ENCODE results near the gene MAST4. TPM values are rescaled to one million over a fixed set of nuclear protein-coding genes. Genes with fewer than 3 reads are reported as not detected.

MAST4 gene
- total and polyA plus RNA-seq, 2 of the 4 experiments (the other 2 are of a cell fraction), result 4.8 to 6.8 TPM

- TF ChIP-seq RAD21 (IDR thresholded peaks at IDR 0.05; ENCODE audit: low read length), result no peak
- TF ChIP-seq, protein P1, sequence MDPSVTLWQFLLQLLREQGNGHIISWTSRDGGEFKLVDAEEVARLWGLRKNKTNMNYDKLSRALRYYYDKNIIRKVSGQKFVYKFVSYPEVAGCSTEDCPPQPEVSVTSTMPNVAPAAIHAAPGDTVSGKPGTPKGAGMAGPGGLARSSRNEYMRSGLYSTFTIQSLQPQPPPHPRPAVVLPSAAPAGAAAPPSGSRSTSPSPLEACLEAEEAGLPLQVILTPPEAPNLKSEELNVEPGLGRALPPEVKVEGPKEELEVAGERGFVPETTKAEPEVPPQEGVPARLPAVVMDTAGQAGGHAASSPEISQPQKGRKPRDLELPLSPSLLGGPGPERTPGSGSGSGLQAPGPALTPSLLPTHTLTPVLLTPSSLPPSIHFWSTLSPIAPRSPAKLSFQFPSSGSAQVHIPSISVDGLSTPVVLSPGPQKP (IDR thresholded peaks at IDR 0.05; ENCODE audit: borderline replicate concordance, low read depth, low read length), result no peak
- no peak for TF ChIP-seq CTCF (conservative IDR thresholded peaks at IDR 0.05; ENCODE audit: low read depth, low read length)
- TF ChIP-seq FOS (IDR thresholded peaks at IDR 0.05; ENCODE audit: low read depth, low read length), result no peak
- TF ChIP-seq, protein P2, sequence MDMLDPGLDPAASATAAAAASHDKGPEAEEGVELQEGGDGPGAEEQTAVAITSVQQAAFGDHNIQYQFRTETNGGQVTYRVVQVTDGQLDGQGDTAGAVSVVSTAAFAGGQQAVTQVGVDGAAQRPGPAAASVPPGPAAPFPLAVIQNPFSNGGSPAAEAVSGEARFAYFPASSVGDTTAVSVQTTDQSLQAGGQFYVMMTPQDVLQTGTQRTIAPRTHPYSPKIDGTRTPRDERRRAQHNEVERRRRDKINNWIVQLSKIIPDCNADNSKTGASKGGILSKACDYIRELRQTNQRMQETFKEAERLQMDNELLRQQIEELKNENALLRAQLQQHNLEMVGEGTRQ (IDR thresholded peaks at IDR 0.05; ENCODE audit: low read depth, low read length), result no peak
- no peak for TF ChIP-seq MAFK (IDR thresholded peaks at IDR 0.05; ENCODE audit: low read depth, low read length)
- no peak for TF ChIP-seq RCOR1 (IDR thresholded peaks at IDR 0.05; ENCODE audit: insufficient replicate concordance, low read length)
- TF ChIP-seq CHD1 (IDR thresholded peaks at IDR 0.05; ENCODE audit: low read depth, low read length), result no peak
- TF ChIP-seq POLR2A (IDR thresholded peaks at IDR 0.05; ENCODE audit: low read depth, low read length), result no peak
- no peak for TF ChIP-seq CEBPB (IDR thresholded peaks at IDR 0.05; ENCODE audit: low read depth, low read length)
- no peak for TF ChIP-seq MAZ (IDR thresholded peaks at IDR 0.05; ENCODE audit: borderline replicate concordance, low read depth, low read length)
- TF ChIP-seq NFE2L2 (IDR thresholded peaks at IDR 0.05; ENCODE audit: low read depth, low read length), result no peak
- no peak for TF ChIP-seq BHLHE40 (IDR thresholded peaks at IDR 0.05; ENCODE audit: low read depth, low read length)
- no peak for TF ChIP-seq SMC3 (IDR thresholded peaks at IDR 0.05; ENCODE audit: low read depth, low read length)
- TF ChIP-seq RFX5 (IDR thresholded peaks at IDR 0.05; ENCODE audit: low read depth, low read length), result no peak
- no peak for TF ChIP-seq MXI1 (IDR thresholded peaks at IDR 0.05; ENCODE audit: borderline replicate concordance, low read depth, low read length)
- H2BK15ac ChIP-seq (ENCODE audit: low read depth, low read length), result no peak overlapping the region
- H3K56ac ChIP-seq (ENCODE audit: extremely low read depth, insufficient read depth, low read length), result no peak overlapping the region
- intact Hi-C loops (cut with micrococcal nuclease) (no loop called here), in situ Hi-C loops (cut with MboI; ENCODE audit: low sequenced_read_pairs) (no loop called here), dilution Hi-C loops (cut with HindIII; ENCODE audit: low sequenced_read_pairs, unreplicated experiment) (no loop called here)
- no peak overlapping the region for H4K8ac ChIP-seq (ENCODE audit: low read depth in 2 of 2, low read length in 2 of 2)
- no peak overlapping the region for H3K14ac ChIP-seq (replicated peaks; ENCODE audit: low read depth, low read length)
- no peak overlapping the region for H3K23ac ChIP-seq (ENCODE audit: low read depth, low read length)
- no peaks in the 10 kb centered on the region for H3K9me1 ChIP-seq (ENCODE audit: insufficient read depth, low read length)
- WGBS, 2 experiments (ENCODE audit: extremely low coverage in 2 of 2, insufficient read length in 1 of 2), result 70% methylated on average over 3 of the region's 3 CpGs; no CpG with 5 or more reads in 1 of the 2 experiments
- H2AK5ac ChIP-seq (ENCODE audit: low read depth, low read length), result no peak overlapping the region
- H3K36me3 ChIP-seq (ENCODE audit: control insufficient read depth, insufficient read depth, low read length), result no peaks in the 10 kb centered on the region
- H4K5ac ChIP-seq (ENCODE audit: low read depth, low read length), result no peak overlapping the region
- H4K91ac ChIP-seq (ENCODE audit: insufficient read depth, low read depth, low read length), result no peak overlapping the region
- no peak overlapping the region for H3K4ac ChIP-seq (ENCODE audit: low read depth, low read length)
- no peak overlapping the region for H2AK9ac ChIP-seq (replicated peaks; ENCODE audit: low read depth, low read length, poor library complexity)
- POLR2A ChIA-PET (ENCODE audit: unreplicated experiment), result interaction anchor here (0.6 kb wide), 1 partner anchor 114 kb away, joined by 3 read pairs; no protein-coding TSS in a partner anchor
- no peak overlapping the region for H3K4me2 ChIP-seq (ENCODE audit: low read depth, low read length)
- no peak overlapping the region for H2BK120ac ChIP-seq (ENCODE audit: low read depth, low read length)
- no peak overlapping the region for H3K4me3 ChIP-seq (ENCODE audit: insufficient read depth, low read depth, low read length)
- H3K27me3 ChIP-seq (ENCODE audit: control insufficient read depth, insufficient read depth, low read length), result no peaks in the 10 kb centered on the region
- no peak overlapping the region for H3K27ac ChIP-seq (ENCODE audit: insufficient read depth, low read length)
- no peak overlapping the region for H2AFZ ChIP-seq (replicated peaks; ENCODE audit: low read length, poor library complexity)
- H3K9ac ChIP-seq (ENCODE audit: low read depth, low read length), result no peak overlapping the region
- BruUV-seq (replicated peaks), result no TSS peak
- H3K79me1 ChIP-seq (ENCODE audit: low read depth in 1 of 2, low read length in 2 of 2), result no peaks in the 10 kb centered on the region
- H2BK20ac ChIP-seq (ENCODE audit: low read depth, low read length), result no peak overlapping the region
- H4K20me1 ChIP-seq (ENCODE audit: insufficient read depth, low read length), result no peaks in the 10 kb centered on the region
- DNase-seq (no peak), ATAC-seq (ENCODE audit: low read depth) (no peak)
- H3K9me3 ChIP-seq (ENCODE audit: control insufficient read depth, insufficient read depth, low read length), result no peaks in the 10 kb centered on the region
- no peak overlapping the region for H2BK5ac ChIP-seq (ENCODE audit: low read depth, low read length, poor library complexity, severe bottlenecking)
- CTCF ChIA-PET, result no interaction called here
- no peaks in the 10 kb centered on the region for H3K4me1 ChIP-seq (ENCODE audit: control insufficient read depth, insufficient read depth, low read length)
- no peak overlapping the region for H3K18ac ChIP-seq (ENCODE audit: low read depth, low read length)
Measured at GRCh38 chr5:66694036-66694435, 97.8 kb downstream of the MAST4 start.

All from IMR-90 (cell line).